Nephron (organoid): ENCODE results near the gene JAKMIP1.
A peak's percentile ranks its signal among the peaks of the same experiment; 100 is the strongest.
"Not testable (repeated sequence)": the region's sequence is repeated elsewhere in the genome, so short reads cannot be mapped to it uniquely, and the experiment has no call there.

Source experiments
- H3K27ac Mint-ChIP-seq, 3 experiments: 2 replicates each; pipeline ENCODE4 v1.8.0; 2020; ENCODE audit warnings: mixed read lengths in 3 of 3, mild to moderate bottlenecking in 2 of 3, moderate library complexity in 1 of 3
- H3K27me3 Mint-ChIP-seq: 2 replicates; pipeline ENCODE4 v1.8.0; 2021; ENCODE audit warnings: low read depth, mild to moderate bottlenecking, moderate library complexity, mixed read lengths
- H3K36me3 Mint-ChIP-seq: 2 replicates; pipeline ENCODE4 v1.8.0; 2020; ENCODE audit warnings: low read depth, mixed read lengths
- H3K4me1 Mint-ChIP-seq: 2 replicates; pipeline ENCODE4 v1.8.0; 2020; ENCODE audit warnings: mixed read lengths
- H3K4me3 Mint-ChIP-seq, 3 experiments: 2 replicates each; pipeline ENCODE4 v1.8.0; 2020; ENCODE audit warnings: mild to moderate bottlenecking in 3 of 3, mixed read lengths in 3 of 3, moderate library complexity in 2 of 3
- H3K9me3 Mint-ChIP-seq: 2 replicates; pipeline ENCODE4 v1.8.0; 2020; ENCODE audit warnings: mixed read lengths
- TF ChIP-seq, protein P1 (sequence below), 3 experiments: fragments of 200-600 bp; sonication (generic); IDR thresholded peaks; one replicate each; pipeline ENCODE4 v1.5.0; 2021; ENCODE audit warnings: antibody characterized with exemption in 3 of 3; ENCODE audit not compliant: unreplicated experiment in 3 of 3

JAKMIP1 gene

GRCh38 chr4:5998333-5998936, 201.9 kb downstream of the JAKMIP1 start:
- no peak overlapping the region for H3K27ac Mint-ChIP-seq
- no peak overlapping the region for H3K4me3 Mint-ChIP-seq
- H3K27me3 Mint-ChIP-seq = peaks cover 48% of the 10 kb centered on the region
- TF ChIP-seq, protein P1, sequence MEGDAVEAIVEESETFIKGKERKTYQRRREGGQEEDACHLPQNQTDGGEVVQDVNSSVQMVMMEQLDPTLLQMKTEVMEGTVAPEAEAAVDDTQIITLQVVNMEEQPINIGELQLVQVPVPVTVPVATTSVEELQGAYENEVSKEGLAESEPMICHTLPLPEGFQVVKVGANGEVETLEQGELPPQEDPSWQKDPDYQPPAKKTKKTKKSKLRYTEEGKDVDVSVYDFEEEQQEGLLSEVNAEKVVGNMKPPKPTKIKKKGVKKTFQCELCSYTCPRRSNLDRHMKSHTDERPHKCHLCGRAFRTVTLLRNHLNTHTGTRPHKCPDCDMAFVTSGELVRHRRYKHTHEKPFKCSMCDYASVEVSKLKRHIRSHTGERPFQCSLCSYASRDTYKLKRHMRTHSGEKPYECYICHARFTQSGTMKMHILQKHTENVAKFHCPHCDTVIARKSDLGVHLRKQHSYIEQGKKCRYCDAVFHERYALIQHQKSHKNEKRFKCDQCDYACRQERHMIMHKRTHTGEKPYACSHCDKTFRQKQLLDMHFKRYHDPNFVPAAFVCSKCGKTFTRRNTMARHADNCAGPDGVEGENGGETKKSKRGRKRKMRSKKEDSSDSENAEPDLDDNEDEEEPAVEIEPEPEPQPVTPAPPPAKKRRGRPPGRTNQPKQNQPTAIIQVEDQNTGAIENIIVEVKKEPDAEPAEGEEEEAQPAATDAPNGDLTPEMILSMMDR (IDR thresholded peaks at IDR 0.05; ENCODE audit: unreplicated experiment in 3 of 3) = peak; percentile 92 to 98 (median 97)
- peaks cover 3% of the 10 kb centered on the region for H3K9me3 Mint-ChIP-seq
- peaks cover 15% of the 10 kb centered on the region for H3K4me1 Mint-ChIP-seq
- no peaks in the 10 kb centered on the region for H3K36me3 Mint-ChIP-seq

DNA sequence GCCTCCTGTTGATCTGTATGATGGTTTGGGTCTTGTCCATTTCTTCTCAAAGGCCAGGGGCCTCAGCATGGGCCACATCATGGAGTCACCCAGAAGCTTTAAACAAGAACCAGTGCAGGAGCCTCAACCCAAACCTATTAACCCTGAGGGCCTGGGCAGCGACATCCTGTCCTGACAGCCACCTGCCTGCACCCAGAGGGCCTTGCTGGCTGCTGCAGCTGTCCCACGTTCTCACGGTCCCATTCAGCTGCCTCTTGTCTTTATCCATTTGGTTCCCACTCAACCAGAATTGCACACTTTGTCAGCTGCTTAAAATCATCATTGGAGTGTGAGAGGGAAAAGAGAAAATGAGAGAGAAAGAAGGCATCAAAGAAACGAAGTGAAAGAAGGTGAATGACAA, 203.7 kb downstream of the JAKMIP1 start:
- no peak overlapping the region for H3K4me3 Mint-ChIP-seq
- peaks cover 15% of the 10 kb centered on the region for H3K4me1 Mint-ChIP-seq
- H3K36me3 Mint-ChIP-seq = no peaks in the 10 kb centered on the region
- peak overlapping the region in 2 of 3 experiments; percentile 36 to 92 for H3K27ac Mint-ChIP-seq
- no peaks in the 10 kb centered on the region for H3K9me3 Mint-ChIP-seq
- TF ChIP-seq, protein P1 (IDR thresholded peaks at IDR 0.05; ENCODE audit: unreplicated experiment in 3 of 3) = no peak
- peaks cover 41% of the 10 kb centered on the region for H3K27me3 Mint-ChIP-seq

GRCh38 chr4:5995901-5996623, 204.3 kb downstream of the JAKMIP1 start:
- TF ChIP-seq, protein P1 (IDR thresholded peaks at IDR 0.05; ENCODE audit: unreplicated experiment in 3 of 3) = no peak
- Mint-ChIP-seq H3K9me3 (no peaks in the 10 kb centered on the region), H3K4me1 (peaks cover 15% of the 10 kb centered on the region), H3K27ac (no peak overlapping the region), H3K4me3 (no peak overlapping the region), H3K27me3 (peaks cover 37% of the 10 kb centered on the region), H3K36me3 (no peaks in the 10 kb centered on the region)

GRCh38 chr4:5993876-5994811, 206.2 kb downstream of the JAKMIP1 start:
- Mint-ChIP-seq H3K4me3 (no peak overlapping the region), H3K36me3 (no peaks in the 10 kb centered on the region), H3K27ac (no peak overlapping the region)

GRCh38 chr4:5993346-5993745, 207.0 kb downstream of the JAKMIP1 start:
- not testable (repeated sequence) for H3K9me3 Mint-ChIP-seq, H3K27ac Mint-ChIP-seq, H3K36me3 Mint-ChIP-seq, H3K4me3 Mint-ChIP-seq
- H3K27me3 Mint-ChIP-seq = peaks cover 42% of the 10 kb centered on the region
- H3K4me1 Mint-ChIP-seq = peaks cover 14% of the 10 kb centered on the region

More at GRCh38 chr4:5993876-5994811, 206.2 kb downstream of the JAKMIP1 start:
- peaks cover 38% of the 10 kb centered on the region for H3K27me3 Mint-ChIP-seq
- H3K9me3 Mint-ChIP-seq = peaks cover under 1% of the 10 kb centered on the region
- peaks cover 15% of the 10 kb centered on the region for H3K4me1 Mint-ChIP-seq
- TF ChIP-seq, protein P1 (IDR thresholded peaks at IDR 0.05; ENCODE audit: unreplicated experiment in 3 of 3) = no peak

DNA sequence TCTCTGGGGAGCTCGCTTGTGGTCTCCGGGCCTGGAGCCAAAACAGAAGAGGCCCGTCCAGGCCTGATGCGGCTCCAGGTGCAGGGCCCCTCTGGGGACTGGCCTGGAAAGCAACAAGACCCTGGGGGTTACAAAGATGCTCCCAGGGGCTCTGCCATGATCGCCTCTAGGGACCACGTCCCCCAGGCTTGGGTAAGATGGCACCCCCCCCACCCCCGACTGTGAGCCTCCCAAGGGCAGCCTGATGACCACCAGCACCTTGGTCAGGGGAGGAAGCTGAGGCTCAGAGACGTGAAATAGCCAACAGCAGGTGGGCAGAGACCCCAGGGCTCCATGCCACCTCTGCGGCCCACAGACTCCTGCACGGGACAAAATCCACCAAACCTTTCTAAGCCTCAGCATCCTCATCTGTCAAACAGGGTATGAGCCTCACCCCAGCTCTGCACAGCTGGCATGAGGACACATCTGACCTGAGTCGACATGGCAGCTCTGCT, 207.5 kb downstream of the JAKMIP1 start:
- H3K9me3 Mint-ChIP-seq = peaks cover 3% of the 10 kb centered on the region
- no peak overlapping the region for H3K27ac Mint-ChIP-seq
- H3K4me1 Mint-ChIP-seq = peaks cover 9% of the 10 kb centered on the region
- H3K4me3 Mint-ChIP-seq = no peak overlapping the region
- no peaks in the 10 kb centered on the region for H3K36me3 Mint-ChIP-seq
- TF ChIP-seq, protein P1 (IDR thresholded peaks at IDR 0.05; ENCODE audit: unreplicated experiment in 3 of 3) = no peak
- peaks cover 40% of the 10 kb centered on the region for H3K27me3 Mint-ChIP-seq
